Measurements from ENCODE around the gene TMEM204. TPM values are rescaled to one million over a fixed set of nuclear protein-coding genes. Genes with fewer than 3 reads are reported as not detected.

TMEM204 gene
- polyA plus RNA-seq, 1 of the 3 experiments (the other 2 are of a cell fraction), result 2.3 TPM

DNA sequence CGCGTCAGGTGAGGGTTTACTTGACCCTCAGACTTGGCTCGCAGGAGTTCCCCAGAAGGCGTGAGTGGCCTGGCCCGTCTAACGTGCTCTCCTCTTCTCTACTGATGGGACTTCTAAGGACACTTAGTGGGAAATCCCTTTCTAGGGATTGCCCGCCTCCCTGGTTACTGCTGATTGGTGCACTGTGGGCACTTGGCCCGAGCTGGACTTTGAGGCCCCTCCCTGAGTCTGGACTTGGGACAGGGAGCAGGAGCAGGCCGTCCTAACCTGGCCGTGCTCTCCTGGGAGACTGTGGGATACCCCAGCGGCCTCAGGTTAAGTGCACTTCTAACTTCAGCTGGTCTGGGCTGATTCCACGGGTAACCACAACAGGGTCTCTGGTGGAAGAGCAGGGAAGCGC, 63.7 kb downstream of the TMEM204 start:
- H3K4me2 ChIP-seq, result no peak overlapping the region
- TF ChIP-seq CHD2 (IDR thresholded peaks at IDR 0.05; ENCODE audit: low read length, partially characterized antibody) (no peak), RXRA (IDR thresholded peaks at IDR 0.05; ENCODE audit: borderline replicate concordance, low read depth) (no peak), ELF1 (IDR thresholded peaks at IDR 0.05) (no peak), SMC3 (IDR thresholded peaks at IDR 0.05; ENCODE audit: low read depth, low read length) (no peak), RFX5 (IDR thresholded peaks at IDR 0.05; ENCODE audit: low read length) (no peak), SIN3A (IDR thresholded peaks at IDR 0.05; ENCODE audit: borderline replicate concordance, low read depth, low read length) (no peak)
- TF ChIP-seq, protein P1, sequence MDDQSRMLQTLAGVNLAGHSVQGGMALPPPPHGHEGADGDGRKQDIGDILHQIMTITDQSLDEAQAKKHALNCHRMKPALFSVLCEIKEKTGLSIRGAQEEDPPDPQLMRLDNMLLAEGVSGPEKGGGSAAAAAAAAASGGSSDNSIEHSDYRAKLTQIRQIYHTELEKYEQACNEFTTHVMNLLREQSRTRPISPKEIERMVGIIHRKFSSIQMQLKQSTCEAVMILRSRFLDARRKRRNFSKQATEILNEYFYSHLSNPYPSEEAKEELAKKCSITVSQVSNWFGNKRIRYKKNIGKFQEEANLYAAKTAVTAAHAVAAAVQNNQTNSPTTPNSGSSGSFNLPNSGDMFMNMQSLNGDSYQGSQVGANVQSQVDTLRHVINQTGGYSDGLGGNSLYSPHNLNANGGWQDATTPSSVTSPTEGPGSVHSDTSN (IDR thresholded peaks at IDR 0.05), result no peak
- H3K27me3 ChIP-seq (ENCODE audit: insufficient read depth), result no peaks in the 10 kb centered on the region
- no peaks in the 10 kb centered on the region for H3K9me3 ChIP-seq
- no peaks in the 10 kb centered on the region for H4K20me1 ChIP-seq (ENCODE audit: insufficient read depth)
- H3K27ac ChIP-seq (ENCODE audit: low read depth in 2 of 2, low read length in 1 of 2), result no peak overlapping the region
- DNase-seq, result no peak
- no peaks in the 10 kb centered on the region for H3F3A ChIP-seq (replicated peaks; ENCODE audit: insufficient read depth)
- H3K36me3 ChIP-seq (replicated peaks in 1 of 2; ENCODE audit: control insufficient read depth in 1 of 2, insufficient read depth in 2 of 2, low read length in 1 of 2), result peaks cover 0 to 18% of the 10 kb centered on the region in 2 experiments
- WGBS (ENCODE audit: low lambda C conversion rate), result 90% methylated on average over 5 of the region's 13 CpGs
- CTCF ChIA-PET, result no interaction called here
- H3K4me3 ChIP-seq (ENCODE audit: low read depth in 2 of 2, low read length in 1 of 2), result no peak overlapping the region
- H3K9ac ChIP-seq, result no peak overlapping the region
- H3K79me2 ChIP-seq (ENCODE audit: insufficient read depth), result no peaks in the 10 kb centered on the region
- no peaks in the 10 kb centered on the region for H3K9me2 ChIP-seq
- POLR2A ChIA-PET, result no interaction called here
- no peaks in the 10 kb centered on the region for H3K4me1 ChIP-seq (ENCODE audit: control insufficient read depth in 1 of 2, insufficient read depth in 2 of 2, low read depth in 1 of 2, low read length in 1 of 2)
- H2AFZ ChIP-seq (ENCODE audit: low read depth), result no peak overlapping the region

- Histone ChIP-seq H3K4me3 (ENCODE audit: low read depth in 2 of 2, low read length in 1 of 2) (no peak overlapping the region), H3K27ac (ENCODE audit: low read depth in 2 of 2, low read length in 1 of 2) (no peak overlapping the region), H2AFZ (ENCODE audit: low read depth) (no peak overlapping the region), H3K9me2 (no peaks in the 10 kb centered on the region), H4K20me1 (ENCODE audit: insufficient read depth) (no peaks in the 10 kb centered on the region), H3K4me1 (ENCODE audit: control insufficient read depth in 1 of 2, insufficient read depth in 2 of 2, low read depth in 1 of 2, low read length in 1 of 2) (no peaks in the 10 kb centered on the region), H3K9ac (no peak overlapping the region), H3K27me3 (ENCODE audit: insufficient read depth) (no peaks in the 10 kb centered on the region), H3K4me2 (no peak overlapping the region), H3K9me3 (no peaks in the 10 kb centered on the region), H3K79me2 (ENCODE audit: insufficient read depth) (no peaks in the 10 kb centered on the region), H3F3A (replicated peaks; ENCODE audit: insufficient read depth) (no peaks in the 10 kb centered on the region), H3K36me3 (replicated peaks in 1 of 2; ENCODE audit: control insufficient read depth in 1 of 2, insufficient read depth in 2 of 2, low read length in 1 of 2) (peaks cover 4 to 15% of the 10 kb centered on the region in 2 experiments)
- POLR2A ChIA-PET, result interaction anchor here (0.6 kb wide), 1 partner anchor 141 kb away, joined by 3 read pairs; no protein-coding TSS in a partner anchor
- CTCF ChIA-PET, result no interaction called here
- 92% methylated on average over 7 of the region's 7 CpGs for WGBS (ENCODE audit: low lambda C conversion rate)
- DNase-seq, result no peak
- TF ChIP-seq, protein P2, sequence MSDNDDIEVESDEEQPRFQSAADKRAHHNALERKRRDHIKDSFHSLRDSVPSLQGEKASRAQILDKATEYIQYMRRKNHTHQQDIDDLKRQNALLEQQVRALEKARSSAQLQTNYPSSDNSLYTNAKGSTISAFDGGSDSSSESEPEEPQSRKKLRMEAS (IDR thresholded peaks at IDR 0.05; ENCODE audit: low read depth), result no peak
- TF ChIP-seq NRF1 (IDR thresholded peaks at IDR 0.05; ENCODE audit: low read depth, low read length) (no peak), CTCF (IDR thresholded peaks at IDR 0.05) (no peak), EZH2phosphoT487 (IDR thresholded peaks at IDR 0.05; ENCODE audit: borderline replicate concordance, low read depth) (no peak), RXRA (IDR thresholded peaks at IDR 0.05; ENCODE audit: borderline replicate concordance, low read depth) (no peak), RAD21 (IDR thresholded peaks at IDR 0.05; ENCODE audit: low read length) (no peak), YY1 (IDR thresholded peaks at IDR 0.05; ENCODE audit: low read depth) (no peak), USF1 (IDR thresholded peaks at IDR 0.05; ENCODE audit: borderline replicate concordance, low read depth) (no peak), FOXJ3 (CRISPR knock-in tag; IDR thresholded peaks at IDR 0.05) (no peak), CHD2 (IDR thresholded peaks at IDR 0.05; ENCODE audit: low read length, partially characterized antibody) (no peak), EP300 (IDR thresholded peaks at IDR 0.05; ENCODE audit: borderline replicate concordance in 1 of 2, low read depth in 1 of 2, low read length in 1 of 2) (no peak), GABPA (IDR thresholded peaks at IDR 0.05; ENCODE audit: low read depth) (no peak), GATA2 (CRISPR knock-in tag; IDR thresholded peaks at IDR 0.05) (no peak), TCF12 (IDR thresholded peaks at IDR 0.05) (no peak), JUND (IDR thresholded peaks at IDR 0.05) (no peak)
- TF ChIP-seq, protein P1 (IDR thresholded peaks at IDR 0.05), result no peak
- TF ChIP-seq, protein P3, sequence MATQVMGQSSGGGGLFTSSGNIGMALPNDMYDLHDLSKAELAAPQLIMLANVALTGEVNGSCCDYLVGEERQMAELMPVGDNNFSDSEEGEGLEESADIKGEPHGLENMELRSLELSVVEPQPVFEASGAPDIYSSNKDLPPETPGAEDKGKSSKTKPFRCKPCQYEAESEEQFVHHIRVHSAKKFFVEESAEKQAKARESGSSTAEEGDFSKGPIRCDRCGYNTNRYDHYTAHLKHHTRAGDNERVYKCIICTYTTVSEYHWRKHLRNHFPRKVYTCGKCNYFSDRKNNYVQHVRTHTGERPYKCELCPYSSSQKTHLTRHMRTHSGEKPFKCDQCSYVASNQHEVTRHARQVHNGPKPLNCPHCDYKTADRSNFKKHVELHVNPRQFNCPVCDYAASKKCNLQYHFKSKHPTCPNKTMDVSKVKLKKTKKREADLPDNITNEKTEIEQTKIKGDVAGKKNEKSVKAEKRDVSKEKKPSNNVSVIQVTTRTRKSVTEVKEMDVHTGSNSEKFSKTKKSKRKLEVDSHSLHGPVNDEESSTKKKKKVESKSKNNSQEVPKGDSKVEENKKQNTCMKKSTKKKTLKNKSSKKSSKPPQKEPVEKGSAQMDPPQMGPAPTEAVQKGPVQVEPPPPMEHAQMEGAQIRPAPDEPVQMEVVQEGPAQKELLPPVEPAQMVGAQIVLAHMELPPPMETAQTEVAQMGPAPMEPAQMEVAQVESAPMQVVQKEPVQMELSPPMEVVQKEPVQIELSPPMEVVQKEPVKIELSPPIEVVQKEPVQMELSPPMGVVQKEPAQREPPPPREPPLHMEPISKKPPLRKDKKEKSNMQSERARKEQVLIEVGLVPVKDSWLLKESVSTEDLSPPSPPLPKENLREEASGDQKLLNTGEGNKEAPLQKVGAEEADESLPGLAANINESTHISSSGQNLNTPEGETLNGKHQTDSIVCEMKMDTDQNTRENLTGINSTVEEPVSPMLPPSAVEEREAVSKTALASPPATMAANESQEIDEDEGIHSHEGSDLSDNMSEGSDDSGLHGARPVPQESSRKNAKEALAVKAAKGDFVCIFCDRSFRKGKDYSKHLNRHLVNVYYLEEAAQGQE (IDR thresholded peaks at IDR 0.05; ENCODE audit: low read depth, low read length), result no peak
These were observed 67.6 kb downstream of the TMEM204 start for GRCh38 chr16:1601031-1601430.
